ENCODE measurements around the gene NT5DC1.

The NT5DC1 gene

DNA sequence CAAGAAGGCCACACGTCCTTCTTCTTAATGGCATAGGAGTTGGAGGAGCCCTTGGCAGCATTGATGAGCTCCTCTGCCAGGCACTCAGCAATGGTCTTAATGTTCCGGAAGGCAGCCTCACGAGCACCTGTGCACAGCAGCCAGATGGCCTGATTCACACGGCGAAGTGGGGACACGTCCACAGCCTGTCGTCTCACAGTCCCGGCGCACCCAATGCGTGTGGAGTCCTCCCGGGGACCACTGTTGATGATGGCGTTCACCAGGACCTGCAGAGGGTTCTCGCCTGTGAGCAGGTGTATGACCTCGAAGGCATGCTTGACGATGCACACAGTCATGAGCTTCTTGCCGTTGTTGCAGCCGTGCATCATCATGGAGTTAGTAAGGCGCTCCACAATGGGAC is 157.9 kb downstream of the NT5DC1 start:
- H4K20me1 ChIP-seq (ENCODE audit: insufficient read depth, low read length): no peaks in the 10 kb centered on the region
- peaks cover 6% of the 10 kb centered on the region; the same call in 1 of the 2 replicates for H3K4me1 ChIP-seq (ENCODE audit: low read length)
- no peak overlapping the region for H3K27ac ChIP-seq (ENCODE audit: low read length)
- H3K4me2 ChIP-seq (ENCODE audit: low read depth, low read length): no peak overlapping the region
- H3K9ac ChIP-seq (ENCODE audit: low read length): no peak overlapping the region
- H3K4me3 ChIP-seq (ENCODE audit: low read length): no peak overlapping the region
- no peak for DNase-seq
- H3K36me3 ChIP-seq (replicated peaks; ENCODE audit: insufficient read depth, low read length): no peaks in the 10 kb centered on the region
- TF ChIP-seq, protein P1, sequence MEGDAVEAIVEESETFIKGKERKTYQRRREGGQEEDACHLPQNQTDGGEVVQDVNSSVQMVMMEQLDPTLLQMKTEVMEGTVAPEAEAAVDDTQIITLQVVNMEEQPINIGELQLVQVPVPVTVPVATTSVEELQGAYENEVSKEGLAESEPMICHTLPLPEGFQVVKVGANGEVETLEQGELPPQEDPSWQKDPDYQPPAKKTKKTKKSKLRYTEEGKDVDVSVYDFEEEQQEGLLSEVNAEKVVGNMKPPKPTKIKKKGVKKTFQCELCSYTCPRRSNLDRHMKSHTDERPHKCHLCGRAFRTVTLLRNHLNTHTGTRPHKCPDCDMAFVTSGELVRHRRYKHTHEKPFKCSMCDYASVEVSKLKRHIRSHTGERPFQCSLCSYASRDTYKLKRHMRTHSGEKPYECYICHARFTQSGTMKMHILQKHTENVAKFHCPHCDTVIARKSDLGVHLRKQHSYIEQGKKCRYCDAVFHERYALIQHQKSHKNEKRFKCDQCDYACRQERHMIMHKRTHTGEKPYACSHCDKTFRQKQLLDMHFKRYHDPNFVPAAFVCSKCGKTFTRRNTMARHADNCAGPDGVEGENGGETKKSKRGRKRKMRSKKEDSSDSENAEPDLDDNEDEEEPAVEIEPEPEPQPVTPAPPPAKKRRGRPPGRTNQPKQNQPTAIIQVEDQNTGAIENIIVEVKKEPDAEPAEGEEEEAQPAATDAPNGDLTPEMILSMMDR (IDR thresholded peaks at IDR 0.05; ENCODE audit: low read length): no peak
- TF ChIP-seq EZH2phosphoT487 (IDR thresholded peaks at IDR 0.05; ENCODE audit: low read length): no peak
- TF ChIP-seq EZH2 (optimal IDR thresholded peaks at IDR 0.05; ENCODE audit: low read depth, low read length): no peak
- no peaks in the 10 kb centered on the region for H3F3A ChIP-seq (ENCODE audit: insufficient read depth, low read length)
- peaks cover 3% of the 10 kb centered on the region for H3K79me2 ChIP-seq (ENCODE audit: low read length)
- H2AFZ ChIP-seq (ENCODE audit: low read length): no peak overlapping the region
- no peaks in the 10 kb centered on the region for H3K27me3 ChIP-seq (replicated peaks; ENCODE audit: insufficient read depth, low read length)
- no peaks in the 10 kb centered on the region for H3K9me3 ChIP-seq (replicated peaks; ENCODE audit: insufficient read depth, low read length)
- H3K9me2 ChIP-seq (replicated peaks; ENCODE audit: insufficient read depth, low read length): no peaks in the 10 kb centered on the region

DNA sequence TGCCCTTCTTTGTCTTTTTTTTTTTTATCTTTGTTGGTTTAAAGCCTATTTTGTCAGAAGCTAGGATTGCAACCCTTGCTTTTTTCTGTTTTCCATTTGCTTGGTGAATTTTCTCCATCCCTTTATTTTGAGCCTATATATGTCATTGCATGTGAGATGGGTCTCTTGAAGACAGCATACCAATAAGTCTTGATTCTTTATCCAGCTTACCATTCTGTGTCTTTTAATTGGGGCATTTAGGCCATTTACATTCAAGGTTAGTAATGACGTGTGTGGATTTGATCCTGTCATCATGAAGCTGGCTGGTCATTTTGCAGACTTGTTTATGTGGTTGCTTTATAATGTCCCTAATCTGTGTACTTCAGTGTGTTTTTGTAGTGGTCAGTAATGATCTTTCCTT is 162.7 kb downstream of the NT5DC1 start:
- Histone ChIP-seq H3K36me3 (replicated peaks; ENCODE audit: insufficient read depth, low read length) (no peaks in the 10 kb centered on the region), H3K79me2 (ENCODE audit: low read length) (no peaks in the 10 kb centered on the region), H3K4me1 (ENCODE audit: low read length) (no peaks in the 10 kb centered on the region), H4K20me1 (ENCODE audit: insufficient read depth, low read length) (no peaks in the 10 kb centered on the region), H3K9me3 (replicated peaks; ENCODE audit: insufficient read depth, low read length) (no peaks in the 10 kb centered on the region), H3K9ac (ENCODE audit: low read length) (no peak overlapping the region), H3K4me2 (ENCODE audit: low read depth, low read length) (no peak overlapping the region), H3K4me3 (ENCODE audit: low read length) (no peak overlapping the region), H3K9me2 (replicated peaks; ENCODE audit: insufficient read depth, low read length) (no peaks in the 10 kb centered on the region), H2AFZ (ENCODE audit: low read length) (no peak overlapping the region), H3F3A (ENCODE audit: insufficient read depth, low read length) (no peaks in the 10 kb centered on the region), H3K27me3 (replicated peaks; ENCODE audit: insufficient read depth, low read length) (no peaks in the 10 kb centered on the region), H3K27ac (ENCODE audit: low read length) (no peak overlapping the region)
- DNase-seq: no peak
- no peak for TF ChIP-seq EZH2phosphoT487 (IDR thresholded peaks at IDR 0.05; ENCODE audit: low read length)
- TF ChIP-seq EZH2 (optimal IDR thresholded peaks at IDR 0.05; ENCODE audit: low read depth, low read length): no peak
- TF ChIP-seq, protein P1 (IDR thresholded peaks at IDR 0.05; ENCODE audit: low read length): no peak

DNA sequence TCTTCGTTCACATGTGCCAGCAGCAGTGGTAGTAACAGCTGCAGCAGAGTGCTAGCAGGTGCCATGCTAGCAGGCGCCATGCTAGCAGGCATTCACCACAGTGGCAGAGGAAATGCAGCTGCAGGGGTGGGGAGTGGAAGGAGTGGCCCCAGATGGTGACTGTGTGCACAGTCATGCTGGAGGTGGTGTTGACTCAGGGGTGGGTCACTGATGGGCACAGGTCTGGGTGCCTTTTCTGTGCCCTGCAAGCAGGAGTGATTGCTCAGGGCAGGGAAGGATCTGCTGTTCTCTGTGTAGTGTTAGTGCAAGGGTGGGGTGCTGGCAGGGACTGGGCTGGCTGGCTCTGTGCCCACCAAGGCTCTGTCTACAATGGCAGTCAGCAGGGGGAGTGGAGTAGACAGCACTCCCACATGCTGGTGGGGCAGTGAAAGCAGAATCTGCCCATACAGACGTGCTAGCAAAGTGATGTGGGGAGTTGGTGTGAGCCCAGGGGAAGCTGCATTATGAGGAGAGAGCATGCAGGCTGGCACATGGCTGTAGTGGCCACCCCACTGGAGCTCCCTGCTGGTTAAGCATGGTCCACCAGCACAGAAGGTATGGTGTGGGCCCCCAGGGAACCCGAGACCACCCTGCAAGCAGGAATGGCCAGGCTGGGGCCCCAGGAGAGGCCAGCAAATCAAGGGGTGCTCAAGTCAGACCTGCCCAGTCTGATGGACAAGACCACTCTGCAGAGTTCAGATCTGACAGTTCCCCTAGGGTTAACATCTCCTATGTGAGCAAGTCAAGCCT is 164.6 kb downstream of the NT5DC1 start:
- no peak overlapping the region for H3K27ac ChIP-seq (ENCODE audit: low read length)
- H3K4me2 ChIP-seq (ENCODE audit: low read depth, low read length): no peak overlapping the region
- H3K4me1 ChIP-seq (ENCODE audit: low read length): no peaks in the 10 kb centered on the region
- no peaks in the 10 kb centered on the region for H3F3A ChIP-seq (ENCODE audit: insufficient read depth, low read length)
- H4K20me1 ChIP-seq (ENCODE audit: insufficient read depth, low read length): no peaks in the 10 kb centered on the region
- H3K9me3 ChIP-seq (replicated peaks; ENCODE audit: insufficient read depth, low read length): no peaks in the 10 kb centered on the region
- H2AFZ ChIP-seq (ENCODE audit: low read length): no peak overlapping the region
- H3K4me3 ChIP-seq (ENCODE audit: low read length): no peak overlapping the region
- no peaks in the 10 kb centered on the region for H3K36me3 ChIP-seq (replicated peaks; ENCODE audit: insufficient read depth, low read length)
- TF ChIP-seq, protein P1 (IDR thresholded peaks at IDR 0.05; ENCODE audit: low read length): no peak
- TF ChIP-seq EZH2phosphoT487 (IDR thresholded peaks at IDR 0.05; ENCODE audit: low read length) (no peak), EZH2 (optimal IDR thresholded peaks at IDR 0.05; ENCODE audit: low read depth, low read length) (no peak)
- no peak for DNase-seq
- H3K79me2 ChIP-seq (ENCODE audit: low read length): no peaks in the 10 kb centered on the region
- H3K9me2 ChIP-seq (replicated peaks; ENCODE audit: insufficient read depth, low read length): no peaks in the 10 kb centered on the region
- no peaks in the 10 kb centered on the region for H3K27me3 ChIP-seq (replicated peaks; ENCODE audit: insufficient read depth, low read length)
- H3K9ac ChIP-seq (ENCODE audit: low read length): no peak overlapping the region
